ENCODE results near the gene SNTB2.

SNTB2 gene

GRCh38 chr16:69194488-69194887 is 7.5 kb downstream of the SNTB2 start:
- H2AFZ ChIP-seq (ENCODE audit: low read depth, low read length) = no peak overlapping the region
- no peak overlapping the region for H3K4me2 ChIP-seq (ENCODE audit: low read length, poor library complexity, severe bottlenecking)
- H2BK15ac ChIP-seq (ENCODE audit: low read depth, poor library complexity, severe bottlenecking) = no peak overlapping the region
- DNase-seq = no peak
- no peak overlapping the region for H4K8ac ChIP-seq (ENCODE audit: low read length)
- H2BK12ac ChIP-seq (ENCODE audit: low read length in 2 of 2) = no peak overlapping the region
- no peaks in the 10 kb centered on the region for H3K27me3 ChIP-seq (ENCODE audit: control insufficient read depth in 1 of 2, insufficient read depth in 1 of 2, low read length in 2 of 2)
- no peak overlapping the region for H2AK5ac ChIP-seq (ENCODE audit: low read length, severe bottlenecking)
- no peak overlapping the region for H3K14ac ChIP-seq (ENCODE audit: low read length in 2 of 2)
- H4K91ac ChIP-seq (ENCODE audit: low read length) = no peak overlapping the region
- peaks cover 5% of the 10 kb centered on the region for H3K4me1 ChIP-seq (ENCODE audit: control insufficient read depth, insufficient read depth, low read depth, low read length)
- peaks cover 18% of the 10 kb centered on the region for H3K79me1 ChIP-seq (replicated peaks; ENCODE audit: low read length, poor library complexity, severe bottlenecking)
- no peaks in the 10 kb centered on the region for H3K36me3 ChIP-seq (ENCODE audit: control insufficient read depth in 1 of 2, insufficient read depth in 2 of 2, low read depth in 1 of 2, low read length in 2 of 2)
- H3K4ac ChIP-seq (ENCODE audit: low read depth in 1 of 2, low read length in 2 of 2) = no peak overlapping the region
- H3K23ac ChIP-seq (ENCODE audit: low read length in 2 of 2) = no peak overlapping the region
- H3K9me3 ChIP-seq (ENCODE audit: control insufficient read depth, low read length) = no peaks in the 10 kb centered on the region
- H2BK5ac ChIP-seq (ENCODE audit: low read depth, low read length, poor library complexity, severe bottlenecking) = no peak overlapping the region
- H3K27ac ChIP-seq (ENCODE audit: low read length, poor library complexity, severe bottlenecking) = no peak overlapping the region
- no peak overlapping the region for H3K18ac ChIP-seq (ENCODE audit: low read depth in 1 of 2, low read length in 2 of 2)
- no peak overlapping the region for H3K4me3 ChIP-seq (ENCODE audit: insufficient read depth in 1 of 2, low read depth in 1 of 2, low read length in 2 of 2)
- no peak overlapping the region for H2BK120ac ChIP-seq (ENCODE audit: low read depth, low read length)
- no peak overlapping the region for H3K9ac ChIP-seq (ENCODE audit: low read length)

- Histone ChIP-seq H3K27me3 (ENCODE audit: control insufficient read depth in 1 of 2, insufficient read depth in 1 of 2, low read length in 2 of 2) (no peaks in the 10 kb centered on the region), H3K4me1 (ENCODE audit: control insufficient read depth, insufficient read depth, low read depth, low read length) (peaks cover 4% of the 10 kb centered on the region), H2BK5ac (ENCODE audit: low read depth, low read length, poor library complexity, severe bottlenecking) (no peak overlapping the region), H4K8ac (ENCODE audit: low read length) (no peak overlapping the region), H3K14ac (ENCODE audit: low read length in 2 of 2) (no peak overlapping the region), H2AFZ (ENCODE audit: low read depth, low read length) (no peak overlapping the region), H3K27ac (ENCODE audit: low read length, poor library complexity, severe bottlenecking) (no peak overlapping the region), H2AK5ac (ENCODE audit: low read length, severe bottlenecking) (no peak overlapping the region), H3K18ac (ENCODE audit: low read depth in 1 of 2, low read length in 2 of 2) (no peak overlapping the region), H2BK120ac (ENCODE audit: low read depth, low read length) (no peak overlapping the region), H3K36me3 (ENCODE audit: control insufficient read depth in 1 of 2, insufficient read depth in 2 of 2, low read depth in 1 of 2, low read length in 2 of 2) (no peaks in the 10 kb centered on the region), H3K4me3 (ENCODE audit: insufficient read depth in 1 of 2, low read depth in 1 of 2, low read length in 2 of 2) (no peak overlapping the region), H2BK15ac (ENCODE audit: low read depth, poor library complexity, severe bottlenecking) (no peak overlapping the region), H4K91ac (ENCODE audit: low read length) (no peak overlapping the region), H3K4ac (ENCODE audit: low read depth in 1 of 2, low read length in 2 of 2) (no peak overlapping the region), H3K9ac (ENCODE audit: low read length) (no peak overlapping the region), H3K9me3 (ENCODE audit: control insufficient read depth, low read length) (no peaks in the 10 kb centered on the region), H3K23ac (ENCODE audit: low read length in 2 of 2) (no peak overlapping the region), H3K4me2 (ENCODE audit: low read length, poor library complexity, severe bottlenecking) (no peak overlapping the region), H3K79me1 (replicated peaks; ENCODE audit: low read length, poor library complexity, severe bottlenecking) (peaks cover 16% of the 10 kb centered on the region), H2BK12ac (ENCODE audit: low read length in 2 of 2) (no peak overlapping the region)
- no peak for DNase-seq
- 99% methylated on average over 3 of the region's 4 CpGs for WGBS
Observed at GRCh38 chr16:69195369-69196029, 8.5 kb downstream of the SNTB2 start.

- no peaks in the 10 kb centered on the region for H3K9me3 ChIP-seq (ENCODE audit: control insufficient read depth, low read length)
- no peaks in the 10 kb centered on the region for H3K36me3 ChIP-seq (ENCODE audit: control insufficient read depth in 1 of 2, insufficient read depth in 2 of 2, low read depth in 1 of 2, low read length in 2 of 2)
- H3K9ac ChIP-seq (ENCODE audit: low read length) = no peak overlapping the region
- H2BK12ac ChIP-seq (ENCODE audit: low read length in 2 of 2) = no peak overlapping the region
- H3K23ac ChIP-seq (ENCODE audit: low read length in 2 of 2) = no peak overlapping the region
- peaks cover 13% of the 10 kb centered on the region for H3K79me1 ChIP-seq (replicated peaks; ENCODE audit: low read length, poor library complexity, severe bottlenecking)
- no peak overlapping the region for H3K14ac ChIP-seq (ENCODE audit: low read length in 2 of 2)
- no peak overlapping the region for H4K91ac ChIP-seq (ENCODE audit: low read length)
- H3K4me3 ChIP-seq (ENCODE audit: insufficient read depth in 1 of 2, low read depth in 1 of 2, low read length in 2 of 2) = no peak overlapping the region
- DNase-seq = no peak
- peaks cover 3% of the 10 kb centered on the region for H3K4me1 ChIP-seq (ENCODE audit: control insufficient read depth, insufficient read depth, low read depth, low read length)
- no peak overlapping the region for H4K8ac ChIP-seq (ENCODE audit: low read length)
- no peak overlapping the region for H3K4ac ChIP-seq (ENCODE audit: low read depth in 1 of 2, low read length in 2 of 2)
- no peak overlapping the region for H2BK120ac ChIP-seq (ENCODE audit: low read depth, low read length)
- H3K27me3 ChIP-seq (ENCODE audit: control insufficient read depth in 1 of 2, insufficient read depth in 1 of 2, low read length in 2 of 2) = no peaks in the 10 kb centered on the region
- no peak overlapping the region for H2AFZ ChIP-seq (ENCODE audit: low read depth, low read length)
- H3K4me2 ChIP-seq (ENCODE audit: low read length, poor library complexity, severe bottlenecking) = no peak overlapping the region
- no peak overlapping the region for H2BK5ac ChIP-seq (ENCODE audit: low read depth, low read length, poor library complexity, severe bottlenecking)
- no peak overlapping the region for H2AK5ac ChIP-seq (ENCODE audit: low read length, severe bottlenecking)
- no peak overlapping the region for H2BK15ac ChIP-seq (ENCODE audit: low read depth, poor library complexity, severe bottlenecking)
- H3K18ac ChIP-seq (ENCODE audit: low read depth in 1 of 2, low read length in 2 of 2) = no peak overlapping the region
- no peak overlapping the region for H3K27ac ChIP-seq (ENCODE audit: low read length, poor library complexity, severe bottlenecking)
Observed at GRCh38 chr16:69197573-69197972, 10.6 kb downstream of the SNTB2 start.

GRCh38 chr16:69199382-69199781 is 12.4 kb downstream of the SNTB2 start:
- no peak overlapping the region for H3K23ac ChIP-seq (ENCODE audit: low read length in 2 of 2)
- no peak overlapping the region for H2BK120ac ChIP-seq (ENCODE audit: low read depth, low read length)

More at GRCh38 chr16:69199382-69199781, 12.4 kb downstream of the SNTB2 start:
- no peaks in the 10 kb centered on the region for H3K36me3 ChIP-seq (ENCODE audit: control insufficient read depth in 1 of 2, insufficient read depth in 2 of 2, low read depth in 1 of 2, low read length in 2 of 2)
- H3K4me2 ChIP-seq (ENCODE audit: low read length, poor library complexity, severe bottlenecking) = no peak overlapping the region
- no peak overlapping the region for H2BK5ac ChIP-seq (ENCODE audit: low read depth, low read length, poor library complexity, severe bottlenecking)
- H3K18ac ChIP-seq (ENCODE audit: low read depth in 1 of 2, low read length in 2 of 2) = no peak overlapping the region
- no peaks in the 10 kb centered on the region for H3K27me3 ChIP-seq (ENCODE audit: control insufficient read depth in 1 of 2, insufficient read depth in 1 of 2, low read length in 2 of 2)
- H3K27ac ChIP-seq (ENCODE audit: low read length, poor library complexity, severe bottlenecking) = no peak overlapping the region
- H2BK12ac ChIP-seq (ENCODE audit: low read length in 2 of 2) = no peak overlapping the region
- H3K4ac ChIP-seq (ENCODE audit: low read depth in 1 of 2, low read length in 2 of 2) = no peak overlapping the region
- H4K8ac ChIP-seq (ENCODE audit: low read length) = no peak overlapping the region
- H3K79me1 ChIP-seq (replicated peaks; ENCODE audit: low read length, poor library complexity, severe bottlenecking) = peaks cover 14% of the 10 kb centered on the region
- 96% methylated on average over 7 of the region's 7 CpGs for WGBS
- DNase-seq = peak; percentile 55
- no peak overlapping the region for H2AFZ ChIP-seq (ENCODE audit: low read depth, low read length)
- peaks cover 4% of the 10 kb centered on the region for H3K4me1 ChIP-seq (ENCODE audit: control insufficient read depth, insufficient read depth, low read depth, low read length)
- no peak overlapping the region for H3K4me3 ChIP-seq (ENCODE audit: insufficient read depth in 1 of 2, low read depth in 1 of 2, low read length in 2 of 2)
- peak overlapping the region; percentile 22 for H3K9ac ChIP-seq (ENCODE audit: low read length)
- no peak overlapping the region for H3K14ac ChIP-seq (ENCODE audit: low read length in 2 of 2)
- H2BK15ac ChIP-seq (ENCODE audit: low read depth, poor library complexity, severe bottlenecking) = no peak overlapping the region
- H3K9me3 ChIP-seq (ENCODE audit: control insufficient read depth, low read length) = no peaks in the 10 kb centered on the region
- H4K91ac ChIP-seq (ENCODE audit: low read length) = no peak overlapping the region
- H2AK5ac ChIP-seq (ENCODE audit: low read length, severe bottlenecking) = no peak overlapping the region
